GM18508 (cell line): ENCODE data around the gene PANX1.
"Not testable (repeated sequence)": the region's sequence is repeated elsewhere in the genome, so short reads cannot be mapped to it uniquely, and the experiment has no call there.

Source experiments
- ATAC-seq: cut with Tn5 transposase; IDR thresholded peaks from one replicate; pipeline ENCODE4 v1.9.1; 2021; ENCODE audit warnings: moderate number of reproducible peaks; ENCODE audit not compliant: insufficient read depth, unreplicated experiment

The PANX1 gene

GRCh38 chr11:94148189-94148588 lies 19.5 kb downstream of the PANX1 start:
- ATAC-seq: no peak

DNA sequence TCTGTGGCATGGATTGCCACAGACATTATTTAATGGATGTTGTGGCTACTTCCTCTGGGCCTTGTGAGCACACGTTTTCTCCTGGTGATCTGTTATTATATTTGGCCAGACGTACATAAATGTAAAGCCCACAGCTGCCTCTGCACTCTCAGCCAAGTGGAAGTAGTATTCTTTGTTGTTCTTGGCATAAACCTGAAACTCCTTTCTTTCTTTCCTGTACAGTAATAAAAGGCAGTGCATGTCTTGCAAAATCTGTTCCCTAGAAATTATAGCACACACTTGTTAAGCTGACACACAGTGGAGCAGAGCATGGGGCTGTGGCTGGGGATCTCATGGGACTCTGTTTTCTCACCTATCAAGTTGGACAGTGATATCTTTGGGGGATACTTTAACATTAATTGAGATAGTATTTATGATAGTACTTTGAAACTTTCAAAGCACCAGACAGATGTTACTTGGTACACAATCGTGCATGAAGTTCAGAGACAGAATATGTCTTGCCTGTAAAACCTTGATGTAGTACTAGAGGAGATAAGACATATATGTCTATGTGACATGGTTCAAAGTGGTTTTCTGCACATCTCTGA lies 20.9 kb downstream of the PANX1 start:
- no peak for ATAC-seq

DNA sequence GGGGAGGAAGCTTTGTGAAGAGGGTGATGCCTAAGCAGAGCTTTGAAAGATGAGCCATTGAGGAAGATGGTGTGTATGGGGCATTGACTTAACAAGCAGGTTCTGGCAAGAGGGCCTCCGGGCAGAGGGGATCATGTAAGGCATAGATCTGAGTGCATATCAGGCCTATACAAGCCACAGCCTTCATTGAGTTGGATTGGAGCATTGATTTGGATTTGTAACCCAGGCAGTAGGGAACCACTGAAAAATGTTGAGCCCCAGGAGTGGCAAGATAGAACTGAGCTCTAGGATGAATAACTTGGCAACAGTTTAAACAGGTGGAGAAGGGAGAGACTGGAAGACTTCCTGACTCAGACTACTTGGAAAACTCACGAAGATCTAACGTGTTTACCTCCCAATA lies 21.4 kb downstream of the PANX1 start:
- ATAC-seq: no peak

- no peak for ATAC-seq
These were observed 22.4 kb downstream of the PANX1 start for GRCh38 chr11:94150704-94151685.

- ATAC-seq: no peak
These were observed 23.4 kb downstream of the PANX1 start for GRCh38 chr11:94151903-94152677.

- no peak for ATAC-seq
These were observed 24.0 kb downstream of the PANX1 start for GRCh38 chr11:94152678-94153065.

DNA sequence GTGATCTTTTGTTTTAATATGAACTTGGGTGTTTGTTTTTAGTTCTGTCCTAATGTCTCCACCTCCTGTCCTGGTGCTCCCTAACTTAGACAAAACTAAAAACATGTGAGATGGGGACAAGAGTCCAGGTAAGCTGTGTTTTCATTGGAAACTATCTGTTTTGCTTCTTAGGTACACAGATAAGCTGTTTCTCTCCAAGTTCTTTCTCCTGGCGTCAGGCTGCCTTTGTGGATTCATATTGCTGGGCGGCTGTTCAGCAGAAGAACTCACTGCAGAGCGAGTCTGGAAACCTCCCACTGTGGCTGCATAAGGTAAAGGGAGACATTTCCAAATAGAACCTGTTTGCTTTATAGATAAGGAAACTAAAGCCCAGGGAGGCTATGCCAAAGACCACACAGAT lies 24.7 kb downstream of the PANX1 start:
- no peak for ATAC-seq

GRCh38 chr11:94154095-94154856 lies 25.6 kb downstream of the PANX1 start:
- ATAC-seq: no peak

- not testable (repeated sequence) for ATAC-seq
These were observed 28.7 kb downstream of the PANX1 start for GRCh38 chr11:94157339-94157738.

DNA sequence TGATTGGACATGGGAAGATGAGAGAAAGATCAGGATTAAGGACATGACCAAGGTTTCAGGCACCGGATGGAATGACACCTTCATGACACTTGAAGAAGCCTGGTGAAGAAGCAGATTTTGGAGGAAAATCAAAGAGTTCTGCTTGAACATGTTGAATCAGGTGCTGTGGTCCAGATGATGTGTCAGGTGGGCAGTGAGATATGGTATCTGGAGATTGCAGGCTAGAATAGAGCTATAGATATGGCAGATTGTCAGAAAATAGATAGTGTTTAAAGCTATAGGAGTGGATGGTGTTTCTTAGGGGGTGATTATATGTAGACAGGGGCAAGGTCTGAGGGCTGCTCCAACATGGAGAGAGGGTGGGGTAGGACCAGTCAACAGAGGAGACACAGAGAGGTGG lies 40.2 kb downstream of the PANX1 start:
- ATAC-seq: no peak

GRCh38 chr11:94169516-94169915 lies 40.9 kb downstream of the PANX1 start:
- no peak for ATAC-seq

- ATAC-seq: no peak
These were observed 41.4 kb downstream of the PANX1 start for GRCh38 chr11:94169930-94170545.

DNA sequence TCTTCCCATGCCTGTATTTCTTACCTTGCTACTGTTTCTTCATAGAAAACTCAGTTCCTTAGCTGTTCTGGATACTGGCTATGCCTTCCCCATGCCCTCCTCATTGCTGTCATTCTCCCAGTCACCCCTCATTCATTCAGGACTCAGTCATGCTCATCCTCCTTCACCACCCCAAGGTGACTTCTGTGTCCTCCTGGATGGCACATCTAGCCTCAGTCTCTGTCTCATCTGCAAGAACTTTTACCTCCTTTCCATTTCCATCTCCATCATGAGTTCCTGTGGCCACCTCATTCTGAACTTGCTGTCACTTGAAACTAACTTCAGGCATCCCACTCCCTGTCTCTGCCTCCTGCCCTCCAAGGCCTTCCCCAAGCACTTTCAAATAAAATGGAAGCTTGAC lies 42.3 kb downstream of the PANX1 start:
- no peak for ATAC-seq

GRCh38 chr11:94171693-94172440 lies 43.2 kb downstream of the PANX1 start:
- ATAC-seq: no peak

GRCh38 chr11:94175535-94175934 lies 46.9 kb downstream of the PANX1 start:
- ATAC-seq: no peak

DNA sequence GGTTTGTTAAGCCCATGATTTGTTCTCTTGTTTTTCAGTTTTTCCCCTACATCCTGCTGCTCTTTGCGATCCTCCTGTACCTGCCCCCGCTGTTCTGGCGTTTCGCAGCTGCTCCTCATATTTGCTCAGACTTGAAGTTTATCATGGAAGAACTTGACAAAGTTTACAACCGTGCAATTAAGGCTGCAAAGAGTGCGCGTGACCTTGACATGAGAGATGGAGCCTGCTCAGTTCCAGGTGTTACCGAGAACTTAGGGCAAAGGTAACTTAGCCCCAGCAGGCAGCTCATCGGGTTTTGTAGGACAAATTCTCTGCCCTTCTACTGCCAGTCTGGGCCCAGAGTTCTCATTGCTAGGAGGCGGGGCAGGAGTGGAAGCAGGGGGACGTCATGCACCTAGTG lies 49.7 kb downstream of the PANX1 start:
- no peak for ATAC-seq

GRCh38 chr11:94179696-94180095 lies 51.1 kb downstream of the PANX1 start:
- no peak for ATAC-seq

- no peak for ATAC-seq
These were observed 52.9 kb downstream of the PANX1 start for GRCh38 chr11:94181526-94181925.

GRCh38 chr11:94181943-94182342 lies 53.3 kb downstream of the PANX1 start:
- no peak for ATAC-seq
